HCT116 (cell line): ENCODE data around the gene CNTN4. TPM values are rescaled to one million over a fixed set of nuclear protein-coding genes. Genes with fewer than 3 reads are reported as not detected.

Experiments
- ATAC-seq: fragments of 200-7000 bp; cut with Tn5 transposase; 2 replicates; pipeline ENCODE4 v1.9.1; 2020; ENCODE audit warnings: mild to moderate bottlenecking, moderate library complexity
- BruUV-seq: library from RNA; stranded (reverse); fragments of 400-500 nt; replicated peaks from 2 replicates; lab custom pipeline; 2021; lab: Mats Ljungman, UMichigan
- CTCF ChIA-PET: fragments of 300-600 bp; sonication (Branson Sonifier 250); formaldehyde crosslinking; loops from one replicate; lab custom pipeline; 2021; ENCODE audit warnings: antibody characterized with exemption; lab: Charles Lee
- POLR2A ChIA-PET: fragments of 300-600, 350-600 bp; sonication (Branson Sonifier 250); formaldehyde crosslinking; loops from one replicate; lab custom pipeline; 2021; ENCODE audit warnings: antibody characterized with exemption; lab: Charles Lee
- RAD21 ChIA-PET, 2 experiments: fragments of 300-600 bp; sonication (Branson Sonifier 250); formaldehyde crosslinking; loops; one replicate each; lab custom pipeline; 2023; ENCODE audit warnings: low total read pairs in 2 of 2; ENCODE audit not compliant: uncharacterized antibody in 2 of 2, unreplicated experiment in 2 of 2, low non-redundant PET in 1 of 2; lab: Charles Lee
- DNase-seq: peaks from one replicate; pipeline ENCODE4 v3.0.0-alpha.2; 2010; ENCODE audit warnings: low read depth, low spot score
- H2AFZ ChIP-seq: fragments of 200-600 bp; shearing (Covaris generic), sonication (generic); 2 replicates; pipeline ENCODE4 v1.6.1; 2017; ENCODE audit warnings: low read depth, mixed run types, mixed read lengths, antibody characterized with exemption, low read length; ENCODE audit not compliant: poor library complexity, severe bottlenecking
- H3K27ac ChIP-seq: 2 replicates; pipeline ENCODE4 v1.5.1; 2012; ENCODE audit warnings: low read depth, low read length
- H3K27me3 ChIP-seq: fragments of 200-600 bp; sonication (generic); 2 replicates; pipeline ENCODE4 v1.6.1; 2016; ENCODE audit warnings: mixed run types, low read length, mixed read lengths; ENCODE audit not compliant: insufficient read depth
- H3K36me3 ChIP-seq, 2 experiments: fragments of 200-500 bp in 1 of 2; fragments of 200-600 bp in 1 of 2; sonication (Bioruptor generic) in 1 of 2; sonication (generic) in 1 of 2; 2 replicates each; pipeline versions ENCODE4 v1.5.1 to v1.6.1; 2014 to 2016; ENCODE audit warnings: low read length in 2 of 2, inconsistent platforms in 1 of 2, mixed read lengths in 1 of 2, mixed run types in 1 of 2; ENCODE audit not compliant: insufficient read depth in 2 of 2, control insufficient read depth in 1 of 2
- H3K4me1 ChIP-seq, 2 experiments: fragments of 200-600 bp in 1 of 2; sonication (generic) in 1 of 2; 2 replicates each; pipeline versions ENCODE4 v1.5.1 to v1.6.1; 2012 to 2017; ENCODE audit warnings: low read length in 2 of 2, inconsistent platforms in 1 of 2, mild to moderate bottlenecking in 1 of 2, mixed read lengths in 1 of 2, mixed run types in 1 of 2, moderate library complexity in 1 of 2; ENCODE audit not compliant: insufficient read depth in 2 of 2, control insufficient read depth in 1 of 2
- H3K4me2 ChIP-seq: fragments of 200-600 bp; sonication (generic); 2 replicates; pipeline ENCODE4 v1.6.1; 2017; ENCODE audit warnings: mixed run types, low read length, mixed read lengths
- H3K4me3 ChIP-seq, 2 experiments: fragments of 200-600 bp in 1 of 2; sonication (generic) in 1 of 2; replicated peaks in 1 of 2; 2 replicates each; pipeline ENCODE4 v1.5.1; 2011 to 2016; ENCODE audit warnings: low read length in 2 of 2, control low read depth in 1 of 2, low read depth in 1 of 2, mild to moderate bottlenecking in 1 of 2, mixed read lengths in 1 of 2, mixed run types in 1 of 2
- H3K79me2 ChIP-seq: fragments of 200-600 bp; sonication (generic); 2 replicates; pipeline ENCODE4 v1.6.1; 2017; ENCODE audit warnings: mild to moderate bottlenecking, mixed run types, low read length, moderate library complexity, mixed read lengths; ENCODE audit not compliant: insufficient read depth
- H3K9ac ChIP-seq: fragments of 200-600 bp; sonication (generic); 2 replicates; pipeline ENCODE4 v1.6.1; 2016; ENCODE audit warnings: low read length, mixed read lengths
- H3K9me2 ChIP-seq: fragments of 200-600 bp; sonication (generic), shearing (Covaris generic); 2 replicates; pipeline ENCODE4 v1.6.1; 2017; ENCODE audit warnings: mixed run types, mild to moderate bottlenecking, moderate library complexity; ENCODE audit not compliant: insufficient read depth
- H3K9me3 ChIP-seq, 2 experiments: fragments of 200-500 bp in 1 of 2; fragments of 200-600 bp in 1 of 2; sonication (Bioruptor generic) in 1 of 2; sonication (generic) in 1 of 2; 2 replicates each; pipeline ENCODE4 v1.6.1; 2014 to 2017; ENCODE audit warnings: low read length in 2 of 2, mixed read lengths in 2 of 2, inconsistent platforms in 1 of 2, low read depth in 1 of 2, mild to moderate bottlenecking in 1 of 2, mixed run types in 1 of 2, moderate library complexity in 1 of 2; ENCODE audit not compliant: control insufficient read depth in 1 of 2, insufficient read depth in 1 of 2
- H4K20me1 ChIP-seq: fragments of 200-600 bp; sonication (generic), shearing (Covaris generic); 2 replicates; pipeline ENCODE4 v1.6.1; 2017; ENCODE audit warnings: mixed run types, mild to moderate bottlenecking, moderate library complexity; ENCODE audit not compliant: insufficient read depth
- CEBPB ChIP-seq: IDR thresholded peaks from 2 replicates; pipeline ENCODE4 v1.6.1; 2012; ENCODE audit warnings: low read depth
- EGR1 ChIP-seq: IDR thresholded peaks from 2 replicates; pipeline ENCODE4 v1.6.1; 2012; ENCODE audit warnings: low read depth
- ELF1 ChIP-seq: IDR thresholded peaks from 2 replicates; pipeline ENCODE4 v1.6.1; 2012; ENCODE audit warnings: low read depth, borderline replicate concordance
- EZH2 ChIP-seq: fragments of 200-600 bp; sonication (generic); IDR thresholded peaks from 2 replicates; pipeline ENCODE4 v1.6.1; 2017; ENCODE audit warnings: antibody characterized with exemption, mixed run types
- EZH2phosphoT487 ChIP-seq: fragments of 200-600 bp; IDR thresholded peaks from 2 replicates; pipeline ENCODE4 v1.6.1; 2018; ENCODE audit warnings: antibody characterized with exemption, borderline replicate concordance
- FOSL1 ChIP-seq: IDR thresholded peaks from 2 replicates; pipeline ENCODE4 v1.6.1; 2012; ENCODE audit warnings: low read depth
- JUND ChIP-seq: IDR thresholded peaks from 2 replicates; pipeline ENCODE4 v1.6.1; 2012
- POLR2A ChIP-seq: IDR thresholded peaks from 2 replicates; pipeline ENCODE4 v1.7.0; 2011; ENCODE audit warnings: borderline replicate concordance; ENCODE audit not compliant: insufficient read depth, insufficient read length; ENCODE audit errors: extremely low read depth
- POLR2AphosphoS5 ChIP-seq: IDR thresholded peaks from 2 replicates; pipeline ENCODE4 v1.6.1; 2011; ENCODE audit warnings: mild to moderate bottlenecking, low read depth, low read length, moderate library complexity
- RAD21 ChIP-seq: IDR thresholded peaks from 2 replicates; pipeline ENCODE4 v1.6.1; 2012; ENCODE audit warnings: low read depth, mild to moderate bottlenecking
- SIN3A ChIP-seq: IDR thresholded peaks from 2 replicates; pipeline ENCODE4 v1.6.1; 2012; ENCODE audit warnings: low read depth
- SP1 ChIP-seq: IDR thresholded peaks from 2 replicates; pipeline ENCODE4 v1.6.1; 2012; ENCODE audit warnings: low read depth
- SRF ChIP-seq: IDR thresholded peaks from 2 replicates; pipeline ENCODE4 v1.6.1; 2012; ENCODE audit warnings: low read depth
- TCF7L2 ChIP-seq: IDR thresholded peaks from 2 replicates; pipeline ENCODE4 v1.7.0; 2011; ENCODE audit warnings: borderline replicate concordance, inconsistent platforms; ENCODE audit not compliant: insufficient read depth, insufficient read length; ENCODE audit errors: extremely low read depth
- intact Hi-C: fragments of 100-400 bp; cut with micrococcal nuclease; formaldehyde crosslinking; loops from 2 replicates; pipeline ENCODE4 v1.10.0; 2022
- total RNA-seq: library from RNA; stranded (reverse); gene quantifications from one replicate; pipeline ENCODE4 v1.2.1, GENCODE V29; 2021; ENCODE audit not compliant: unreplicated experiment
- TF ChIP-seq, protein P1 (sequence below): IDR thresholded peaks from 2 replicates; pipeline ENCODE4 v1.6.1; 2012; ENCODE audit warnings: low read depth
- TF ChIP-seq, protein P2 (sequence below): IDR thresholded peaks from 2 replicates; pipeline ENCODE4 v1.6.1; 2011; ENCODE audit warnings: mild to moderate bottlenecking, low read length, moderate library complexity; ENCODE audit not compliant: insufficient replicate concordance; ENCODE audit errors: extremely low read depth
- TF ChIP-seq, protein P3 (sequence below): IDR thresholded peaks from 2 replicates; pipeline ENCODE4 v1.6.1; 2012
- TF ChIP-seq, protein P4 (sequence below): IDR thresholded peaks from 2 replicates; pipeline ENCODE4 v1.6.1; 2012

The CNTN4 gene
- total RNA-seq, 1 experiment from 2014 or later = not detected

DNA sequence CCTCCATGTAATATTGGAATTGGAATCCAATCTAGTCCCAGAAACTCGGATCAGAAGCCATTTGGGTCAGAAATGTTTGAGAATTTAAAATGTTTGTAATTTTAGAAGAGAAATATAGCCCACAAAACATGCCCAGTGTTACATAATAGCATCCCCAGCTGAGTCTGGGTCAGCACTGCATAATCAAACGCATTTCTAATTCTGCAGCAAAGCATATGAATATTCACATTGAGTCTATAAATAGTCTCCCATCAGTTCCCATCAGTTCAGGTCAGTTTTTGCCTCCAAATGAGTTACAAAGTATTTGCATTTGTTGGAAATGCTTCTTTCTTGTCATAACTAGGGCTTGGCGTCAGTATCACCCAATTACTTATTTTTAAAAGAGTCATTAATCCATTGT is 628.4 kb downstream of the CNTN4 start:
- no peak for DNase-seq
- Histone ChIP-seq H4K20me1 (no peaks in the 10 kb centered on the region), H3K79me2 (no peaks in the 10 kb centered on the region), H3K4me1 (no peaks in the 10 kb centered on the region), H3K9ac (no peak overlapping the region), H2AFZ (no peak overlapping the region), H3K9me3 (peaks cover 0 to 18% of the 10 kb centered on the region in 2 experiments; a peak in 2 of 4 replicates), H3K9me2 (no peaks in the 10 kb centered on the region), H3K4me2 (no peak overlapping the region), H3K4me3 (no peak overlapping the region), H3K36me3 (no peaks in the 10 kb centered on the region), H3K27ac (no peak overlapping the region), H3K27me3 (no peaks in the 10 kb centered on the region)
- ATAC-seq = no peak
- ChIA-PET POLR2A (no interaction called here), RAD21 (no interaction called here), CTCF (no interaction called here)
- intact Hi-C loops = no loop called here
- no TSS peak for BruUV-seq
- TF ChIP-seq, protein P1, sequence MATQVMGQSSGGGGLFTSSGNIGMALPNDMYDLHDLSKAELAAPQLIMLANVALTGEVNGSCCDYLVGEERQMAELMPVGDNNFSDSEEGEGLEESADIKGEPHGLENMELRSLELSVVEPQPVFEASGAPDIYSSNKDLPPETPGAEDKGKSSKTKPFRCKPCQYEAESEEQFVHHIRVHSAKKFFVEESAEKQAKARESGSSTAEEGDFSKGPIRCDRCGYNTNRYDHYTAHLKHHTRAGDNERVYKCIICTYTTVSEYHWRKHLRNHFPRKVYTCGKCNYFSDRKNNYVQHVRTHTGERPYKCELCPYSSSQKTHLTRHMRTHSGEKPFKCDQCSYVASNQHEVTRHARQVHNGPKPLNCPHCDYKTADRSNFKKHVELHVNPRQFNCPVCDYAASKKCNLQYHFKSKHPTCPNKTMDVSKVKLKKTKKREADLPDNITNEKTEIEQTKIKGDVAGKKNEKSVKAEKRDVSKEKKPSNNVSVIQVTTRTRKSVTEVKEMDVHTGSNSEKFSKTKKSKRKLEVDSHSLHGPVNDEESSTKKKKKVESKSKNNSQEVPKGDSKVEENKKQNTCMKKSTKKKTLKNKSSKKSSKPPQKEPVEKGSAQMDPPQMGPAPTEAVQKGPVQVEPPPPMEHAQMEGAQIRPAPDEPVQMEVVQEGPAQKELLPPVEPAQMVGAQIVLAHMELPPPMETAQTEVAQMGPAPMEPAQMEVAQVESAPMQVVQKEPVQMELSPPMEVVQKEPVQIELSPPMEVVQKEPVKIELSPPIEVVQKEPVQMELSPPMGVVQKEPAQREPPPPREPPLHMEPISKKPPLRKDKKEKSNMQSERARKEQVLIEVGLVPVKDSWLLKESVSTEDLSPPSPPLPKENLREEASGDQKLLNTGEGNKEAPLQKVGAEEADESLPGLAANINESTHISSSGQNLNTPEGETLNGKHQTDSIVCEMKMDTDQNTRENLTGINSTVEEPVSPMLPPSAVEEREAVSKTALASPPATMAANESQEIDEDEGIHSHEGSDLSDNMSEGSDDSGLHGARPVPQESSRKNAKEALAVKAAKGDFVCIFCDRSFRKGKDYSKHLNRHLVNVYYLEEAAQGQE = no peak
- TF ChIP-seq, protein P2, sequence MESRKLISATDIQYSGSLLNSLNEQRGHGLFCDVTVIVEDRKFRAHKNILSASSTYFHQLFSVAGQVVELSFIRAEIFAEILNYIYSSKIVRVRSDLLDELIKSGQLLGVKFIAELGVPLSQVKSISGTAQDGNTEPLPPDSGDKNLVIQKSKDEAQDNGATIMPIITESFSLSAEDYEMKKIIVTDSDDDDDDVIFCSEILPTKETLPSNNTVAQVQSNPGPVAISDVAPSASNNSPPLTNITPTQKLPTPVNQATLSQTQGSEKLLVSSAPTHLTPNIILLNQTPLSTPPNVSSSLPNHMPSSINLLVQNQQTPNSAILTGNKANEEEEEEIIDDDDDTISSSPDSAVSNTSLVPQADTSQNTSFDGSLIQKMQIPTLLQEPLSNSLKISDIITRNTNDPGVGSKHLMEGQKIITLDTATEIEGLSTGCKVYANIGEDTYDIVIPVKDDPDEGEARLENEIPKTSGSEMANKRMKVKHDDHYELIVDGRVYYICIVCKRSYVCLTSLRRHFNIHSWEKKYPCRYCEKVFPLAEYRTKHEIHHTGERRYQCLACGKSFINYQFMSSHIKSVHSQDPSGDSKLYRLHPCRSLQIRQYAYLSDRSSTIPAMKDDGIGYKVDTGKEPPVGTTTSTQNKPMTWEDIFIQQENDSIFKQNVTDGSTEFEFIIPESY = no peak
- TF ChIP-seq POLR2A (no peak), SP1 (no peak), JUND (no peak), ELF1 (no peak), RAD21 (no peak), TCF7L2 (no peak), EGR1 (no peak), SRF (no peak), EZH2phosphoT487 (no peak), FOSL1 (no peak), CEBPB (no peak), SIN3A (no peak), POLR2AphosphoS5 (no peak), EZH2 (no peak)
- TF ChIP-seq, protein P3, sequence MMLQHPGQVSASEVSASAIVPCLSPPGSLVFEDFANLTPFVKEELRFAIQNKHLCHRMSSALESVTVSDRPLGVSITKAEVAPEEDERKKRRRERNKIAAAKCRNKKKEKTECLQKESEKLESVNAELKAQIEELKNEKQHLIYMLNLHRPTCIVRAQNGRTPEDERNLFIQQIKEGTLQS = no peak
- TF ChIP-seq, protein P4, sequence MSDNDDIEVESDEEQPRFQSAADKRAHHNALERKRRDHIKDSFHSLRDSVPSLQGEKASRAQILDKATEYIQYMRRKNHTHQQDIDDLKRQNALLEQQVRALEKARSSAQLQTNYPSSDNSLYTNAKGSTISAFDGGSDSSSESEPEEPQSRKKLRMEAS = no peak
